Measurements from ENCODE around the gene ZNF710.
"Not testable (repeated sequence)": the region's sequence is repeated elsewhere in the genome, so short reads cannot be mapped to it uniquely, and the experiment has no call there.

ZNF710 gene

GRCh38 chr15:90062462-90062932 lies 61.4 kb downstream of the ZNF710 start:
- DNase-seq, result peak; percentile 83

- no peak for DNase-seq
These were observed 62.0 kb downstream of the ZNF710 start for GRCh38 chr15:90062973-90063769.

GRCh38 chr15:90063770-90064247 lies 62.7 kb downstream of the ZNF710 start:
- no peak for DNase-seq

- DNase-seq, result no peak
These were observed 64.0 kb downstream of the ZNF710 start for GRCh38 chr15:90064911-90065681.

GRCh38 chr15:90065682-90066049 lies 64.5 kb downstream of the ZNF710 start:
- no peak for DNase-seq

GRCh38 chr15:90067181-90067952 lies 66.2 kb downstream of the ZNF710 start:
- DNase-seq, result no peak

- DNase-seq, result no peak
These were observed 67.0 kb downstream of the ZNF710 start for GRCh38 chr15:90067953-90068606.

GRCh38 chr15:90070623-90071022 lies 69.5 kb downstream of the ZNF710 start:
- DNase-seq, result not testable (repeated sequence)

- DNase-seq, result no peak
These were observed 70.2 kb downstream of the ZNF710 start for GRCh38 chr15:90071220-90071807.

GRCh38 chr15:90072978-90073640 lies 72.0 kb downstream of the ZNF710 start:
- no peak for DNase-seq

- DNase-seq, result no peak
These were observed 72.9 kb downstream of the ZNF710 start for GRCh38 chr15:90074023-90074422.

GRCh38 chr15:90074916-90075315 lies 73.8 kb downstream of the ZNF710 start:
- no peak for DNase-seq

GRCh38 chr15:90075420-90076289 lies 74.5 kb downstream of the ZNF710 start:
- DNase-seq, result no peak

GRCh38 chr15:90076716-90077115 lies 75.6 kb downstream of the ZNF710 start:
- DNase-seq, result no peak

GRCh38 chr15:90078965-90079364 lies 77.8 kb downstream of the ZNF710 start:
- no peak for DNase-seq

GRCh38 chr15:90079619-90080457 lies 78.7 kb downstream of the ZNF710 start:
- no peak for DNase-seq

- DNase-seq, result no peak
These were observed 79.3 kb downstream of the ZNF710 start for GRCh38 chr15:90080458-90080755.

GRCh38 chr15:90080818-90081393 lies 79.8 kb downstream of the ZNF710 start:
- DNase-seq, result no peak

- no peak for DNase-seq
These were observed 81.1 kb downstream of the ZNF710 start for GRCh38 chr15:90082140-90082715.
